ENCODE measurements around the gene ZNF554.
"Not testable (repeated sequence)": the region's sequence is repeated elsewhere in the genome, so short reads cannot be mapped to it uniquely, and the experiment has no call there.

The ZNF554 gene

GRCh38 chr19:2865334-2866100 is 45.8 kb downstream of the ZNF554 start:
- FAIRE-seq = no peak
- DNase-seq (ENCODE audit: insufficient read length, low spot score) = no peak

GRCh38 chr19:2866495-2867024 is 46.9 kb downstream of the ZNF554 start:
- FAIRE-seq = no peak

GRCh38 chr19:2867025-2867991 is 47.6 kb downstream of the ZNF554 start, which contains the start of gene ZNF556:
TSS of gene ZNF556 (plus strand) at chr19:2867335. CDS start at chr19:2867422, 87 bp downstream.
- FAIRE-seq = no peak

More at GRCh38 chr19:2866495-2867024, 46.9 kb downstream of the ZNF554 start:
- no peak for DNase-seq (ENCODE audit: insufficient read length, low spot score)

GRCh38 chr19:2869618-2870017 is 50.0 kb downstream of the ZNF554 start:
- FAIRE-seq (no peak), DNase-seq (ENCODE audit: insufficient read length, low spot score) (no peak)

More at GRCh38 chr19:2867025-2867991, 47.6 kb downstream of the ZNF554 start, which contains the start of gene ZNF556:
- DNase-seq (ENCODE audit: insufficient read length, low spot score) = peak; percentile 78

- DNase-seq (ENCODE audit: insufficient read length, low spot score); FAIRE-seq: not testable (repeated sequence)
Measured at GRCh38 chr19:2872175-2872574, 52.5 kb downstream of the ZNF554 start.

- no peak for FAIRE-seq
- DNase-seq (ENCODE audit: insufficient read length, low spot score) = no peak
Measured at GRCh38 chr19:2877398-2878331, 58.0 kb downstream of the ZNF554 start.

- no peak for FAIRE-seq
Measured at GRCh38 chr19:2883686-2884439, 64.2 kb downstream of the ZNF554 start.

GRCh38 chr19:2885736-2886135 is 66.1 kb downstream of the ZNF554 start:
- DNase-seq (ENCODE audit: insufficient read length, low spot score) = no peak
- no peak for FAIRE-seq

More at GRCh38 chr19:2883686-2884439, 64.2 kb downstream of the ZNF554 start:
- no peak for DNase-seq (ENCODE audit: insufficient read length, low spot score)
